Sigmoid colon (tissue), 4 donors: ENCODE results near the gene MRPL42.

Experiments used
- EP300 ChIP-seq, 4 donors: sonication (generic); formaldehyde crosslinking; IDR thresholded peaks; one replicate each; pipeline ENCODE4 v1.6.1; 2017; ENCODE audit warnings: antibody characterized with exemption in 4 of 4
- TF ChIP-seq, protein P1 (sequence below), 4 experiments: fragments of 450-650 bp in 3 of 4; fragments of 200-600 bp in 1 of 4; IDR thresholded peaks; one replicate each; pipeline ENCODE4 v1.5.1; 2016 to 2019; ENCODE audit warnings: antibody characterized with exemption in 4 of 4, mild to moderate bottlenecking in 3 of 4, moderate library complexity in 2 of 4

DNA sequence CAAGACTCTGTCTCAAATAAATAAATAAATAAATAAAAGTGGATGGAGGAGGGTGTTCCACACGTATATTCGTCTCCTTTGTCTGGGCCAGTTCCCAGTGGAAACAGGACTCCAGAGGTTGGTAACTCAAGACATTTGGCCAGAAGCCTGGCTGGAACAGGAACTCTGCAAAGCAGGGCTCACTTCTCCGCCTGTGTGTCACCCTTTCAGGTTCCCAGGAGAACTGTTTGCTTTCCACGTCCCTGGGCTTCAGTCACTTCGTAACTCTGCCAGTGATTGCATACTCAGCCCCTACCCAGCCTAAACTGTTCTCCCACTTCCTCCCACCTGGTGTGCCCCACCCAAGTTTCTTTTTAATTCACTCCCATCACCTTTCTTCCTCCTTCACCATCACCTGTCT is 18.5 kb upstream of the MRPL42 start:
- TF ChIP-seq EP300 (IDR thresholded peaks at IDR 0.05) = no peak
- TF ChIP-seq, protein P1, sequence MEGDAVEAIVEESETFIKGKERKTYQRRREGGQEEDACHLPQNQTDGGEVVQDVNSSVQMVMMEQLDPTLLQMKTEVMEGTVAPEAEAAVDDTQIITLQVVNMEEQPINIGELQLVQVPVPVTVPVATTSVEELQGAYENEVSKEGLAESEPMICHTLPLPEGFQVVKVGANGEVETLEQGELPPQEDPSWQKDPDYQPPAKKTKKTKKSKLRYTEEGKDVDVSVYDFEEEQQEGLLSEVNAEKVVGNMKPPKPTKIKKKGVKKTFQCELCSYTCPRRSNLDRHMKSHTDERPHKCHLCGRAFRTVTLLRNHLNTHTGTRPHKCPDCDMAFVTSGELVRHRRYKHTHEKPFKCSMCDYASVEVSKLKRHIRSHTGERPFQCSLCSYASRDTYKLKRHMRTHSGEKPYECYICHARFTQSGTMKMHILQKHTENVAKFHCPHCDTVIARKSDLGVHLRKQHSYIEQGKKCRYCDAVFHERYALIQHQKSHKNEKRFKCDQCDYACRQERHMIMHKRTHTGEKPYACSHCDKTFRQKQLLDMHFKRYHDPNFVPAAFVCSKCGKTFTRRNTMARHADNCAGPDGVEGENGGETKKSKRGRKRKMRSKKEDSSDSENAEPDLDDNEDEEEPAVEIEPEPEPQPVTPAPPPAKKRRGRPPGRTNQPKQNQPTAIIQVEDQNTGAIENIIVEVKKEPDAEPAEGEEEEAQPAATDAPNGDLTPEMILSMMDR (IDR thresholded peaks at IDR 0.05) = no peak
